Left ventricle myocardium superior (tissue), 1 donor: Measurements from ENCODE around the gene CTSW. TPM values are rescaled to one million over a fixed set of nuclear protein-coding genes. Genes with fewer than 3 reads are reported as not detected.

Experiments used
- total RNA-seq: library from RNA; stranded (reverse); fragmentation: NEBNext Ultra II Directional; extraction: Animal tissue kit (Norgen Biotek cat#: 25700); gene quantifications from one replicate; pipeline ENCODE4 v1.2.1, GENCODE V29; 2021
- donor health status: DM: no; HTN: yes; CAD: no; lungs with severe emphysema.

The CTSW gene
- total RNA-seq, 1 donor from 2014 or later: 1.1 TPM

Other genes with a start within 250 kb of the CTSW start
- gene SIPA1, start 241.7 kb upstream of the CTSW start, total RNA-seq: 32.0 TPM
- 40.1 TPM for gene RELA, start 216.9 kb upstream of the CTSW start, total RNA-seq
- 50.1 TPM for gene KAT5, start 167.6 kb upstream of the CTSW start, total RNA-seq
- 42.4 TPM for gene RNASEH2C, start 159.0 kb upstream of the CTSW start, total RNA-seq
- 6.7 TPM for gene AP5B1, start 98.9 kb upstream of the CTSW start, total RNA-seq
- not detected for gene OVOL1, start 92.8 kb upstream of the CTSW start, total RNA-seq
- not detected for gene SNX32, start 45.9 kb upstream of the CTSW start, total RNA-seq
- gene CFL1, start 21.7 kb upstream of the CTSW start, total RNA-seq: 334 TPM
- 37.8 TPM for gene MUS81, start 19.4 kb upstream of the CTSW start, total RNA-seq
- gene EFEMP2, start 7.0 kb upstream of the CTSW start, total RNA-seq: 95.2 TPM
- gene FIBP, start 8.6 kb downstream of the CTSW start, total RNA-seq: 44.9 TPM
- 30.0 TPM for gene CCDC85B, start 10.8 kb downstream of the CTSW start, total RNA-seq
- gene FOSL1, start 20.6 kb downstream of the CTSW start, total RNA-seq: 0.32 TPM
- gene C11orf68, start 39.2 kb downstream of the CTSW start, total RNA-seq: 35.2 TPM
- gene DRAP1, start 39.6 kb downstream of the CTSW start, total RNA-seq: 106 TPM
- gene TSGA10IP, start 65.6 kb downstream of the CTSW start, total RNA-seq: not detected
- 32.2 TPM for gene SART1, start 81.9 kb downstream of the CTSW start, total RNA-seq
- 22.8 TPM for gene EIF1AD, start 122.3 kb downstream of the CTSW start, total RNA-seq
- 238 TPM for gene BANF1, start 122.7 kb downstream of the CTSW start, total RNA-seq
- not detected for gene CST6, start 132.2 kb downstream of the CTSW start, total RNA-seq
- gene CATSPER1, start 146.6 kb downstream of the CTSW start, total RNA-seq: not detected
- 3.5 TPM for gene GAL3ST3, start 169.3 kb downstream of the CTSW start, total RNA-seq
- gene SF3B2, start 172.5 kb downstream of the CTSW start, total RNA-seq: 70.4 TPM
- gene PACS1, start 190.4 kb downstream of the CTSW start, total RNA-seq: 59.0 TPM